Rectal smooth muscle tissue (tissue), 1 donor: ENCODE results near the gene THPO.

ENCODE experiments used
- H3K27ac ChIP-seq: one replicate; pipeline ENCODE4 v1.7.0; 2013; ENCODE audit warnings: low read depth, low read length, inconsistent platforms
- H3K27me3 ChIP-seq: one replicate; pipeline ENCODE4 v1.7.0; 2013; ENCODE audit warnings: low read length; ENCODE audit not compliant: control insufficient read depth, insufficient read depth
- H3K36me3 ChIP-seq: one replicate; pipeline ENCODE4 v1.7.0; 2013; ENCODE audit warnings: low read length; ENCODE audit not compliant: control insufficient read depth, insufficient read depth
- H3K4me1 ChIP-seq: one replicate; pipeline ENCODE4 v1.7.0; 2013; ENCODE audit warnings: low read length; ENCODE audit not compliant: control insufficient read depth, insufficient read depth
- H3K4me3 ChIP-seq: one replicate; pipeline ENCODE4 v1.7.0; 2013; ENCODE audit warnings: low read length
- H3K9ac ChIP-seq: one replicate; pipeline ENCODE4 v1.7.0; 2013; ENCODE audit warnings: low read length

The THPO gene

DNA sequence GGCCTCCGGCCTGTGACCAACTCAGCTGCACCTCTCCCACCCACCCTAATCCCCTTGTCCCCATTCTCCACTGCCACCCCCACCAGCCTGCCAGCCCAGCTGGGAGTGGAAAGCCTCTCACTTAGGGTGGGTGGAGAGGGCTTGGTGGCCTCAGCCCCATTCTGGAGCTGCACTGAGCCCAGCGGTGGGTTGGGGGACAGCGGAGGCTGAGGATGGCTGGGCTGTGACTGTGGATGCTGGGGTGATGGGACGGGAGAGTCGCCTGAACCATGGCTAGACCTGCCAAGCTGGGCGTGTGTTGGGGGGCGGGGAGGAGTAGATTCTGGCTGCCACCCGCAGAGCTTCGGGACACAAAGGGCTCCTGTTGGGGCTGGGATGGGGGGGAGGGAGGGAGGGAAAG is 18.4 kb downstream of the THPO start:
- Histone ChIP-seq H3K4me3 (no peak overlapping the region), H3K36me3 (peaks cover 5% of the 10 kb centered on the region), H3K27me3 (no peaks in the 10 kb centered on the region), H3K27ac (no peak overlapping the region), H3K4me1 (peaks cover 7% of the 10 kb centered on the region), H3K9ac (no peak overlapping the region)

DNA sequence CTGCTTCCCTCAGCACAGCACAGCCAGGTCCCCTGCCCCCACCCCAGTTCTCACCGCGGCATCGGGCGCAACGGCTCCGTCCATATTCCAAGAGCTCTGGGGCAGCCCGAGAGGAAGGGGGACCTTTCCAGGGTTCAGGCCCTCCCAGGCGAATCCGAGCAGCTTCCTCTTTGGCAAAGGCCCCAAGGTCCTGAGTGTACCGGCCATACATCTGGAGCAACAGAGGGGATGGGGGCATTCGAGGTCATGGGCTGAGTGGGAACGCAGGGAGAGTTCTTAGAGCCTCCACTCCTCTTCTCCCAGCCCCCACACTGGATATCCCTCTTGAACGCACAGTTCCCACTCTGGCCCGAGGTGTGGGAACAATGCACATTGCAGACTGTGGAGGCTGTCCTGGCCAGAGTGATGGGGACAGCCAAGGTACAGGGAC is 19.1 kb downstream of the THPO start:
- H3K27me3 ChIP-seq: no peaks in the 10 kb centered on the region
- H3K4me1 ChIP-seq: peaks cover 5% of the 10 kb centered on the region
- no peak overlapping the region for H3K9ac ChIP-seq
- no peak overlapping the region for H3K4me3 ChIP-seq
- H3K27ac ChIP-seq: no peak overlapping the region
- peaks cover 5% of the 10 kb centered on the region for H3K36me3 ChIP-seq

- Histone ChIP-seq H3K27ac (no peak overlapping the region), H3K36me3 (peaks cover 5% of the 10 kb centered on the region), H3K27me3 (no peaks in the 10 kb centered on the region), H3K4me3 (no peak overlapping the region), H3K9ac (no peak overlapping the region), H3K4me1 (peaks cover 5% of the 10 kb centered on the region)
Measured at GRCh38 chr3:184358124-184358767, 19.8 kb downstream of the THPO start.

- Histone ChIP-seq H3K9ac (no peak overlapping the region), H3K4me1 (peaks cover 5% of the 10 kb centered on the region), H3K4me3 (no peak overlapping the region), H3K36me3 (peaks cover 5% of the 10 kb centered on the region), H3K27ac (no peak overlapping the region), H3K27me3 (no peaks in the 10 kb centered on the region)
Measured at GRCh38 chr3:184357248-184358123, 20.5 kb downstream of the THPO start.

GRCh38 chr3:184355261-184356040 is 22.6 kb downstream of the THPO start:
- Histone ChIP-seq H3K27ac (no peak overlapping the region), H3K4me1 (no peaks in the 10 kb centered on the region), H3K27me3 (no peaks in the 10 kb centered on the region), H3K36me3 (peaks cover 5% of the 10 kb centered on the region), H3K9ac (no peak overlapping the region), H3K4me3 (no peak overlapping the region)

DNA sequence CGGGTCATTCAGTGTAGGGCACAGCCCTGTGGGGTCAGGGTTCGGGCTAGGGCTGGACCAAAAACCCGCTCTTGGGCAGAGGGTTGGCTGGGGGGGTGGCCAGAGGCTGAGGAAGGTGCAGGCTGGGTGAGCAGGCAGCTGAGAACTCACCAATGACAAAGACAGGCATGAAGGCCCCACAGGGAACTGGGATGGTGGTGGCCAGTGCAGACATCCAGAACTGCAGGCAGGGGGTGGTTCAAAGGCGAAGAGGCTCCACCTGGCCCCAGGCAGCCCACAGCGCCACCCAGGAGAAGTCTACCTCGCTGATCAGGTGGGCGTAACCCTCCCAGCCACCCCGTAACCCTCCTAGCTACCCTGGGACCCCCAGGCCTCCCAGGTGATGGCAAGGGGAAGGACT is 23.3 kb downstream of the THPO start:
- H3K36me3 ChIP-seq: peaks cover 5% of the 10 kb centered on the region
- H3K4me1 ChIP-seq: no peaks in the 10 kb centered on the region
- no peaks in the 10 kb centered on the region for H3K27me3 ChIP-seq
- no peak overlapping the region for H3K9ac ChIP-seq
- H3K4me3 ChIP-seq: no peak overlapping the region
- H3K27ac ChIP-seq: no peak overlapping the region

- H3K4me1 ChIP-seq: no peaks in the 10 kb centered on the region
- H3K27ac ChIP-seq: no peak overlapping the region
- H3K36me3 ChIP-seq: peaks cover 5% of the 10 kb centered on the region
- H3K27me3 ChIP-seq: no peaks in the 10 kb centered on the region
- H3K9ac ChIP-seq: no peak overlapping the region
- no peak overlapping the region for H3K4me3 ChIP-seq
Measured at GRCh38 chr3:184354121-184354728, 23.8 kb downstream of the THPO start.

GRCh38 chr3:184353546-184353941 is 24.5 kb downstream of the THPO start:
- H3K36me3 ChIP-seq: peaks cover 4% of the 10 kb centered on the region
- no peaks in the 10 kb centered on the region for H3K4me1 ChIP-seq
- no peak overlapping the region for H3K27ac ChIP-seq
- H3K9ac ChIP-seq: no peak overlapping the region
- H3K4me3 ChIP-seq: no peak overlapping the region
- H3K27me3 ChIP-seq: no peaks in the 10 kb centered on the region

GRCh38 chr3:184352897-184353545 is 25.0 kb downstream of the THPO start:
- Histone ChIP-seq H3K27me3 (no peaks in the 10 kb centered on the region), H3K27ac (no peak overlapping the region), H3K36me3 (no peaks in the 10 kb centered on the region), H3K9ac (no peak overlapping the region), H3K4me3 (no peak overlapping the region), H3K4me1 (no peaks in the 10 kb centered on the region)

DNA sequence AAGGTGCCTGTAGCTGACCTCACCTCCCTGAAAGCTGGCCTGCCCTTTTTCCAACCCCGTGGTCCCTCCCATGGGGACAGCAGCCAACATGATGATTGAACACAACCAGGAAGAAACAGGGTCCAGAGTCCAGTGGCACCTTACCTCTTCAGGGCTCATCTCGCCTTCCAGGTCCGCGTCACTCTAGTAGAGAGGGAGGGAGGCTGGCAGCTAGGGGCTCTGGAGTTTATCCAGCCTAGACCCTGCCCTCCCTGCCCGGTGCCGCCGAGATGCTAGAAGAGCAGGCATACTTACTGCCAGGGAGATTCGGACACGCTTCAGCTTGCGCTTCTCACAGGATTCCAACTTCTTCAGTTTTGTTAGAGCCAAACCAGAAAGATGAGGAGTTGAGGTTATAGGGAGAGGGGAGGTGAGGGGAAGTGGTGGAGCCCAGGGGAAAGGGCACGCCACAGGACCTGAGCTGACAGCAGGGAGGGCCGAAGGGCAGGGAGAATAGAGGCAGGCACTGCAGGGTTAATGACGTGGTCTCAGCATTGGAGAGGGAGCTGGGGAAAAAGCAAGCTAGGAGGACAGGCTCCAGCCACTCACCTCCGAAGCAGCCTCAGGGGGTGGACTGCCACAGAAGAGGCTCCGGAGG is 25.7 kb downstream of the THPO start:
- Histone ChIP-seq H3K4me3 (no peak overlapping the region), H3K4me1 (no peaks in the 10 kb centered on the region), H3K27me3 (no peaks in the 10 kb centered on the region), H3K9ac (peak overlapping the region; percentile 8), H3K27ac (no peak overlapping the region), H3K36me3 (no peaks in the 10 kb centered on the region)

DNA sequence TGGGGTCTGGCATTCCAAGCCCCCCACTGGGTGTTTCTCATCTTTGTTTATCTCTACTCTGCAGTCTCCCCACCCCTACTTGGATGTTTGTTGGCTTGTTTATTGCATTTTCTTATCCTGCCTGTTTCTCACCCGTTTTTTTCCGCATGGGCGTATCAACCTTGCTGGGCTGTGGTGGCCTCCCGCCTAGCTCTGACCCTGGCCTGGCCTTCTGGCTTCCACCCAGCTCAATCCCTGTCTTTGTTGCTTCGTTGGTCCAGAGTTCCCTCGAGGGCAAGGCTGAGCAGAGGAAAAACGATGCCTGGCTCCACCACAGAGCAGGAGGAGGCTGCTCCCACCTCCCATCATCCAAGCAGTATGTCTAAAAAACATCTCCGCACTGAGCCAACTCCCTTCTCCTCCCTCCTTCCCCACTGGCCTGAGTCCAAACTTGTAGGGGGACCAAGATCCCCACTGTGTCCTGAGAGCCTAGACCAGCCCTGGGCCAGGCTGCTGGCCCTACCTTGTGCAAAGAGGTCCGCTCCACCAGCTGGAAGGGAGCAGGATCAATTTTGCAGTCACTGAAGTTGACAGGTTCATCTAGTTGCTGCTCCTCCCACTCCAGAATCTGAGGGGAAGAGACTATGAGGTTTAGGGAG is 26.4 kb downstream of the THPO start:
- H3K4me3 ChIP-seq: no peak overlapping the region
- no peak overlapping the region for H3K27ac ChIP-seq
- H3K27me3 ChIP-seq: no peaks in the 10 kb centered on the region
- H3K9ac ChIP-seq: no peak overlapping the region
- H3K4me1 ChIP-seq: no peaks in the 10 kb centered on the region
- H3K36me3 ChIP-seq: no peaks in the 10 kb centered on the region
